Measurements from ENCODE around the gene ZNF225.

- TF ChIP-seq CTCF (IDR thresholded peaks at IDR 0.05; ENCODE audit: low read length) (no peak), EZH2 (IDR thresholded peaks at IDR 0.05; ENCODE audit: borderline replicate concordance, low read length) (no peak)
Observed at GRCh38 chr19:44151491-44151890, 38.3 kb downstream of the ZNF225 start.
